Left forelimb (tissue), 1 donor: ENCODE measurements around the gene LTN1.

Source experiments
- DNase-seq: peaks from one replicate; pipeline ENCODE4 v3.0.0-alpha.2; 2018; ENCODE audit warnings: low spot score

The LTN1 gene

DNA sequence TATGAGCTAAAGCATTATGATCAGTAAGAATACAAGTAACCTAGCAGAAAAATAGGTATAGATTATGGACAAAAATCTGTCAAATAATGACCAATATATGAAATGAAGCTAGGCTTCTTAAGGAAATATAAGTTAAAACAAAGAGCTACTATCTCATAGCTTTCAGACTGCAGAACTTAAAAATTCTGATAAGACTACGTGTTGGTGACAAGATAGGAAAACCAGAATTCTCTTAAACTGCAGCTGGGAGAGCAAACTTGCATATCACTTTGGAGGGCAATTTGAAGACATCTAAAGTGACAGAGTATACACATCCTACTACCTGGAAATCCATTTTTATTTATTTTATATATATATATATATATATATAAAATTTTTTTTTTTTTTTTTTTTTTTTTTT is 65.5 kb downstream of the LTN1 start:
- DNase-seq: no peak

DNA sequence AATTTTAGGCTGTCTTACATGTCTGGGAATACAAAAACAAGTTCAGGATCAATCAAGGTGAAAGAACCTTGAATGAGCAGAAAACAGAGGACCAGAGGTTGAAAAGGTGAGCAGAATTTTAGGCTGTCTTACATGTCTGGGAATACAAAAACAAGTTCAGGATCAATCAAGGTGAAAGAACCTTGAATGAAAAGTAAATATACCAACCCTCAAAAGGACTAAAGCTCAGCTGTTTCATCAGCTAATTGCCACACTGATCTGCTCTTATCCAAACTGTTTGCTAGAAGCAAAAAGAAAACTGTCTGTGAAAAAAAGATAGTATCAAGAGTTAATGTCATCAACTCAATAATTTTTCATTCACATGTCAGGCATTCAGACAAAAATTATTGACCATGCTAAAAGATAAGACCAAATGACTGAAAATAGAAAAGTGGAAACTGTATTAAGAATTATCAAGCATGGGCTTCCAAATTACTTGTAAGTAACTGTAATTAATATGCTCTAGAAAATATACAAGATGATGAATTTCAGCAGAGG is 69.2 kb downstream of the LTN1 start:
- no peak for DNase-seq

GRCh38 chr21:28922368-28922767 is 70.3 kb downstream of the LTN1 start:
- no peak for DNase-seq

DNA sequence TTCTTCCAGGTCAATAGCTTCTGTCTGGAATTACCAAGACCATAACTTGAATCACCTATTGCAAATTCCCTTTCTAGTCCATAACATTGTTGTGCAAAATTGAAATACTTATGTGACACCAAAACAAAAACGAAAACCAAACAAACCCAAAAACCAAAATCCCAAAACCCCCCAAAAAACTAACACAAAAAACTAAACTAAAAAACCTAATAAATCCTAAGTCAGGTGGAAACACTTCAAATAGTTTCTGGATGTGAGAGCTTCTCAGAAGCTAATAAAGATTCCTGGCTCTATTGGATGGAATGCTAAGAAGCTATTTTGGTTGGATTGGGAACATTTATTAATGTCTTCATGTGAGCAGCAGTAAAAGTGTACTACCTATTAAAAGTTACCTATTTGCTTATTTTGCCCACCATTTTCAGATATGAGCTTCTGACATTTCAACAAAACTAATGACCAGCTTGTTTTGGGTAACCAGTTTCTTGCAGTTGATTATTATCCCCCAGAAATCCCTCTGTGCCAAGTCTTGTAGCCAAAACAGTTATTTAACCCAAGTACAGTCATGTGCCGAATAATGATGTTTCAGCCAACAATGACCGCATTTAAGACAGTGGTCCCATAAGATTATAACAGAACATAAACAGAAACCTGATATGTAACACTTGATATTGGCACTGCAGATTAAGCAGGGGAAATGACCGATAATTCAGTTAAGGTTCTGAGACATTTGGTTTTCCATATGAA is 76.4 kb downstream of the LTN1 start:
- no peak for DNase-seq

- no peak for DNase-seq
These were observed 79.6 kb downstream of the LTN1 start for GRCh38 chr21:28913071-28913470.

DNA sequence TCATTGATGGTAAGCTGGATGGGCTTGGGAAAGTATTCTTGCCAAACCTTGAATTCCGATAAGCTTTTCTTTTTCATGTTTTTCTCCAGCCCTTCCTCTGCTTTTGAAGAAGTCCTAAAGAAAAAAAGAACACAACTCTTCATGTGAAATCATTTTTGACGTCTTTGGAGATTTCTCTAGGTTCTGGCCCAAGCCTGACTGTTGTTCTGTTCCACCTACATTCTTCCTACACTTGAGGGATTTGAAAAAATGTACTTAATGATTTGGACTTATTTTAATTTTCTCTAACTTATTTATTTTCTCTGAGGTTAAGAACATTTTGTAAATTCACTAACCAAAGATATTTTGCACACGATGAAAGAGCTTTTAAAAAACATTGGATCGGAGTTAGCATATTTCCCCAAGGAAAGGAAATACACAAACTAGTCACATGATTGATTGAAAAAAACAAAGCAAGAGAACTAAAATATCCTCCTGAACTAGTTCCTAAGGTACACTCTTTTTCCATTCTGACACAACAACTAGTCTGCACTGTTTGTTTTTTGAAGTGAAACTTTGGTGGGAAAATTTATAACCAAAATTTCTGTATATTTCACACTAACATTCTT is 82.3 kb downstream of the LTN1 start:
- no peak for DNase-seq

GRCh38 chr21:28908351-28908750 is 84.3 kb downstream of the LTN1 start:
- DNase-seq: no peak

DNA sequence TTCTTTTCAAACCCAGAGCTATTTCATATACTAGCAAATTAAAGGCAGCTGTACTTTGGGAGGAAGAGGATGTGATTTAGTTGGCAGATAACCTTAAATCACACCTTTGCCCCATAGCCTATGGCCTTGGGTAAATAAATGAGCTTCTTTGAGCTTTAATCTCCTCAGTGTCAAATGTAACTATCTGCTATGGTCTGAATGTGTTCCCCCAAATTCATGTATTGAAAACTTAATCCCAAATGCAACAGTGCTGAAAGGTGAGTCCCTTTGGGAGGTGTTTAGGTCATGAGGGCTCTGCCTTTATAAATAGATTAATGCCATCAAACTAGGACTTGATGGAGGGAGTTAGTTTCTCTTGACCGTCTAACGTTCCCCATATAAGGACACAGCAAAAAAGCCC is 85.8 kb downstream of the LTN1 start:
- no peak for DNase-seq

GRCh38 chr21:28906236-28906635 is 86.4 kb downstream of the LTN1 start:
- no peak for DNase-seq

DNA sequence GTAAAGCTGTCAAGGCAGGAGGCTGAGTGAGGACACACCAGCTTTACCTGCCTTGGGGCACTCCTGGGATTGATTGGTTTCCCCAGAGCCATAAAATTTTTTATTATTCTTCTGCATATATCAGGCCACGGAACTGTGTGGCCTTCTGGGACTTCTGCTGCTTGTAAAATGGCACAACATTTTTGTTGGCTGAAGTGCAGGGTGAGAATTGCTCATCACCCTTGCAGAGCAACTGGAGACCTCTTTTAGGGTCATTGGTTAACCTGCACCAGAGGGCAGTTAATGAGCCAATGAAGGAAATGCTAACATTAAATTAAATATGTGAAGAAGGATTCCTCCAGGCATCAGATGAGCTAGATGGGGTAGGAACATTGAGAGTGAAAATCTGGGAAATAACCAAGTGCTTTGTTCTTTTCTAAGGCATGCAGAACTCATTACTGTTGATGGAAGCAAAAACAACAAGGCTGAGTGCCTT is 87.7 kb downstream of the LTN1 start:
- DNase-seq: no peak

DNA sequence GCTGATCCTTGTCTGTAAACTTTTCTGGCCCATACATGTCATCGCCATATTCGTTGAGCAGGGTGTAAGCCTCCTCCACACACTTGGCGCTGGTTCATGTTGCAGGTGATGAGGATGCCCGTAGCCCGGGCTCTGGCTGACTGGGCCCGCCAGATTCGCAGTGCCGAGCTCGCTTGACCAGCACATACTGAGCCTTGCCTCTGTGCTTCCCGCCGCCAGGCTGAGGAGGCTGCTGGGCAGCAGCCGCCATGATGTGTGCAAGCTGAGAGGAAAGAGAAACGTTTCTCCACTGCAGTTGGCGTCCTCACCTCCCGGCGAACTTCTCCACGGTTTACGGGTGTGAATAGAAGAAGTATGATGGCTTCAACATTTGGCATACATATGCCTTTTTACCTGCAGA is 89.2 kb downstream of the LTN1 start:
- DNase-seq: no peak

DNA sequence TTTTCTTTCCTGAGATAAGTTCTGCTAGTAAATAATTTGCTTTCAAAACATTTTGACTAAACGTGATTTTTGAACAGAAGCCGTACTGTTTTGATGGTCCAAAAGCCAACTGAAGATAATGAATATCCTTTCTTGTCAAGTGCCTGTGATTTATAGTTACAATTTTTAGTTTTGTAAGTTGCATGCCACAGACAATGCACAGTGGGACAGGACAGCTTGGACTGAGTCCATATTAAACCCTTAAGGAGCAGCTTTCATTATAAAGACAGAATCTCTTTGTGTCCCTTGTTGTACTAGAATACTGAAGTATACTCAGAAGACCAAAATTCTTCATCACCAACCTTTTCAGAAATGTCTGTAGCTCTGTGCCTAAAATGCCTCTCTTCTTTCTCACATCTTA is 92.2 kb downstream of the LTN1 start:
- DNase-seq: no peak

DNA sequence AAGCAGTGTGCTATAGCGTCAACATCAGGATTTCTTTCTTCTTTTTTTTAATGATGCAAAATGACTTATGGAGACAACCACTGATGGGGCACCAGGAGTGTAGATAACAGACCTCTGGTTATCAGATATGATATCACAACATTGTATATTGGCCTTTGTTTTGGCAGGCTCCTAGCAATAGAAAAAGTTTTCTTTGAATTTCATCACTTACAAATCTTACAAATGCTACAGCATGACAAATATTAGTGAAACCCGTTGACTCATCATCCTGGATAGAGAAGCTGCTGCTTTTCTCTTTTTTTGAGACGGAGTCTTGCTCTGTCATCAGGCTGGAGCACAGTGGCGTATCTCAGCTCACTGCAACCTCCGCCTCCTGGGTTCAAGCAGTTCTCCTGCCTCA is 92.9 kb downstream of the LTN1 start:
- DNase-seq: no peak

GRCh38 chr21:28899220-28899619 is 93.5 kb downstream of the LTN1 start:
- DNase-seq: no peak

DNA sequence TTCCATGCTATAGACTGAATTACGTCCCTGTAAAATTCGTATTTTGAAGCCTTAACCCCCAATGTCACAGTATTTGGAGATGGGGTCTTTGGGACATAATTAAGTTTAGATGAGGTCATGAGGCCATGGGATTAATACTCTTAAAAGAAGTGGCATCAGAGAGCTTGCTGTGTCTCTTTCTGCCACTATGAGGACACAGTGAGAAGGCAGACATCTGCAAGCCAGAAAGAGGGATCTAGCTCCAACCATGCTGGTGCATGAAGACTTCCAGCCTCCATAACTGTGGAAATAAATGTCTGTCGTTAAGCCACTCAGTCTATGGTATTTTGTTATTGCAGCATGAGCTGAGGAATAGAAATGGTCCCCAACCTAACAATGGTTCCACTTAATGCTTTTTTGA is 99.0 kb downstream of the LTN1 start:
- no peak for DNase-seq

DNA sequence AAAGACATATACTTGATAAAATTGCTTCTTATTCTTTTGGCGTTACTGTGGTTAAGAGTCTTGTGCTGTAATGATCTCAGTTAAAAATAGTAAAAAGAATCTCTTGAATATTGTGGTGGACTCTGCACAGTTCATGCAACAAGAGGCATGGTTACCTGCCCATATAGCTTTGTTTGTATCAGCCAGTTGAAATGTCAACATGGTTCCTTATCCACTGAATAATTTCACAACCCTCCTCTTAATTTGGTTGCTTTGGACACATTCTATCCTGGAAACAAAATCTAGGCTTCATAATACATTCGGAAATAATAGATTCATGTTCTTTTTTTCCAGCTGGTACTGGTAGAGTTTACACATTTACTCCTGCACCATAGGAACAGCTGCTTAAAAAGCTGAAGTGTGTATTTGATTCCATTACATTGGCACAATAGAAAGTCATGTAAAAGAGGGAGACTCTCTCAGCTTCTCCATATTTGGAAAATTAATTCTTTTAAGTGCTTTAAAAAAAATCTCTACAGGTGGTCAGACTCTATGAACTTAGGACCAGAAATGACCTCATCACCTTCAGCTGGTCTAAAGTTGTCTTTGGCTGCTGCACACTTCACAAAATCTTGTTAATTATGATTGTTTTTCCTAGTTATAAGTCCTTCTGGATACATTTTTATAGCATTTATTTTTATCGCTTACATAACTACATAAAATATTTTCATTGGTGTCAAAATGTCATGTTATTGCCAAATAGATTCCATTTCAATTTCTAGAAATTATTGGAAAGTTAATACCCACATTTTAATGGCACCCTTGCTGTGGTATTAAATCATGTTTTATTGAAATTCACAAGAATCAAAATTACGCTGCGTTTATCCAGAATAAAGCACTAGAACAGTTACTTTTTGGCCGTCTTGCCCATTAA is 100.2 kb downstream of the LTN1 start:
- DNase-seq: no peak

DNA sequence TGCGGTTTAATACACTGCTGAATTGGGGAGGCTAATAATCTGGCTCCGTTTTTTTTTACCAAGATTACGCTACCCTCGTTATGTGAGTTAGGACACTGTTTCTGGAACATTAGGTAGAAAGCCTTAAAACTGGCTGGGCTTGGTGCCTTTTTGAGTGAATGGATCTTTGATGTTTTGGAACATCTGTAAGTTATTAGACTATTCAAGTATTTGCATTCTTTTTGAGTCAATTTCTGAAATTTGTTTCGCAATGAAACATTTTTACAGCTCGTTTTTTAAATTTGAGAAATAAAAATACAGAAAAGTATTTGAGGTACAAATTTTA is 106.9 kb downstream of the LTN1 start:
- DNase-seq: no peak

- DNase-seq: peak; percentile 96
These were observed 107.5 kb downstream of the LTN1 start for GRCh38 chr21:28884976-28885852.

GRCh38 chr21:28884481-28884880 is 108.2 kb downstream of the LTN1 start:
- DNase-seq: no peak

- no peak for DNase-seq
These were observed 108.7 kb downstream of the LTN1 start for GRCh38 chr21:28883931-28884330.

- no peak for DNase-seq
These were observed 110.3 kb downstream of the LTN1 start for GRCh38 chr21:28882345-28882744.
